LHCN-M2 (cell line): ENCODE measurements around the gene GOLGA6L26. TPM values are rescaled to one million over a fixed set of nuclear protein-coding genes. Genes with fewer than 3 reads are reported as not detected.

Source experiments
- total RNA-seq: library from RNA; depleted of rRNA; stranded (reverse); fragments of >200 nt; gene quantifications from 2 replicates; pipeline ENCODE4 v1.2.3, GENCODE V29; 2014; rRNA removed

The GOLGA6L26 gene
- total RNA-seq, 1 experiment from 2014 or later, result not detected

Other genes with a start within 250 kb of the GOLGA6L26 start
- not detected in 2 replicates for gene GOLGA6L1, start 197.4 kb downstream of the GOLGA6L26 start, total RNA-seq
- 0.06 TPM in 1 of 2 replicates, not detected in the other for gene GOLGA8S, start 20.6 kb upstream of the GOLGA6L26 start, total RNA-seq
- not detected in 2 replicates for gene GOLGA6L2, start 113.0 kb upstream of the GOLGA6L26 start, total RNA-seq
- gene MKRN3, start 231.5 kb upstream of the GOLGA6L26 start, total RNA-seq, result 5.2 and 6.5 TPM in 2 replicates